GM19463 (cell line): ENCODE data around the gene KCNT1.

ENCODE experiments used
- ATAC-seq: cut with Tn5 transposase; IDR thresholded peaks from one replicate; pipeline ENCODE4 v1.9.1; 2021; ENCODE audit warnings: mild to moderate bottlenecking, moderate library complexity; ENCODE audit not compliant: unreplicated experiment

KCNT1 gene

DNA sequence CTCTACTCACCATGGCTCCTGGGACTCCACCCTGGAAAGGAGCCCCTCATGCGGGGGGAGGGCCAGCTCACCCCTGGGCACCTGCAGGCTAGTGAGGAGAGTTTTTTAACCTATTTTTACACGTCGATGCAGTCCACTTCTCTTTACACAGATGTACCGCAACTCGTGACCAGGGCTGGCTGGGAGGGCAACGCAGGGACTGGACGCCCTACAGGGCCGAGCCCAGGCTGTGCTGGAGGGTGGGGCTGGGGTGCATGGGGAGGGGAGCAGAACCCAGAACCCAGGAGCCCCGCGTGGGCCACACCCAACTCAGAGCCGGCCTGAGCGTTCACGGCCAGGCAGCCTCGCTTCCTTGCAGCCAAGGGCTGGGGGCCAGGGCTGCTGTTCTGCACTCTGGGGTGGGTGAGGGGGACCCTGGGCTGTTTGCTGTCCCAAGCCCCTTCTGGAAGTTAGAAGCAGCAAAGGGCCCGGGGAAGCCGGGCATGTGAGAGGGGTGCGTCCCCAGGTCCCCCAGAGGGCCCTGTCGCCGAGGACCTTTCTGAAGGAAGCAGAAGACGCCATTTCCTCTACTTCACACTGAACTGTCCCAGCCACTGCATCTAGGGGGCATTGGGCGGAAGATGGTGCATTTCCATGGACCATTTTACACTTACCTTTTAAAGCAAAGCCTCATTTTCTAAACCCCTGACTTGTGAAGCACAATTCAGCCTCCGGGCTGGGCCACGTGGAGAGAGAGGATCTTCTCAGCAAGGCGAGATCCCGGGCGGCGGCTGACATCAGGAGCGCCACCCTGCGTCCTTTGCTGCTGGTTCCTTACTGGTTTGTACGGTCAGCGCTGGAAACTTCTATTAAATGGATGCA lies 90.5 kb downstream of the KCNT1 start:
- no peak for ATAC-seq

DNA sequence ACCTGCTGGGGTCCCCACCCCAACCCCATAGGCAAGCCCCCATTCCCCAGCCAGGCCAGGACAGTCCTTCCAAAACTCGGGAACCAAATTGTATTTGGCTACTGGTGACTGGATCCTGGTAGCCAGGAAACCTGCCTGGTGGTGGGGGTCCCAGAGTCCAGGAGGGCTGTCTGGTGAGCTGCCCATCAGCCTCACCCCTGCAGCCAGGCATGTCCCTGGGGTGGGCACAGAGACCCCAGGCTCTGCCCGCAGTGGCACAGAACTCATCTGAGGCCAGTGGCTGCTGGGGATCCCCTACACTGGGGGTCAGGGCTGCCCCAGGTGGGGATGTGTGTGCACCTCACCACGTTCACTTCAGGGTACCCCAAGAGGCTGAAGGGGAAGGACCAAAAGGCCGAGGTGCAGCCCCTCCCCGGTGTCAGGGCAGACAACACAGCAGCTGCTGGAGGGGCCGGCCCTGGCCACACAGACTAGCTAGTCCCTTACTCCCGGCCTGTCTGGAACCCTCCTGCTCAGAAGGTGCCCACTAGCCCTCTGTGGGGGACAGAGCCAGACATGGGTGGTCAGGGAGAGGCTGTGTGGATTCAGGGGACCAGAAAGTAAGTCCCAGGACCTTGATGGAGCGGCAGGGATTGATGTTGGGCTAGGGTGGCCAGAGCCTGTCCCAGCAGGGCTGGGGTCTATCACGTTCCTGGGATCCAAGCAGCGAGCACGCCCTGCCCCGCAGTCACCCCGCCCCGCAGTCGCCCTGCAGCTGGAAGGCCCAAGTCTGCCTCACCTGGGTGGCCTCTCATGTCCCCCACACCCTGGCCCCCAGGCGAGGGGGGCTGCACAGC lies 91.5 kb downstream of the KCNT1 start:
- no peak for ATAC-seq

DNA sequence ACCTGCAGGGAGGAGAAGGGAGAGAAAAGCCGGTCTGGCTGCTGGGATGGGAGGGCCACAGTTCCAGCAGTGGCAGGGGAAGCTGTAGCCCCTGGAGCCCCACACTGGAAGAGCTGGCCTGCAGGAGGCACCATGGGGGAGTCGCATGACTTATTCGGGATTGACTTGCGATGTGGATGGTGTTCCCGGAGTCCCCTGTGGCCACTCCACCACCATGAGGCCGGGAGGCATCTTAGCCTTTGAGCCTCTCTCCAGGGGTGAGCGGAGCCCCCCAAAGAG lies 92.0 kb downstream of the KCNT1 start:
- no peak for ATAC-seq

DNA sequence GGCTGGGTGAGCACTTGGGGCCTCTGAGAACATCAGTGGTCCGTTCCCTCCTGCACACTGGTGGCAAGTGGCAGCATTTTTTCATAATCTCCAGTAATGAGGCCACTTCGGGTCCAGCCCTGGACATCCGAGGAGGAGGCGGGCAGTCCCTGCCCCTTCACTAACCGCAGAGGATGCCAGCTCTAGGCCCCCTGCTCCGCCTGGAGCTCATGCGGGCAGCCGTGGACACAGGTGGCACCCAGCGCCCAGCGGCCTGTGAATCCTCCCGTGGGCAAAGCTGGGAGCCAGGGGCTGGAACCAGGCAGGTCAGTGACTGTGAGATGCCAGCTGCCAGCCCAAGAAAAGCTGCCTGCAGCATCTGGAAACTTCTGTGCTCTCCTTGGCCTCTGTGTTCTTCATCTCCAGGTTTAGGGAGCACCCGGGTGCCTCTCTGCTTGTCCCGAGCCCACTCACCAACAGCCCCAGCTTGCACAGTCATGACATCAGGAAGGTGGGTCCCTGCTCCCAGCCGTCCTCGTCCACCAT lies 92.4 kb downstream of the KCNT1 start:
- ATAC-seq, result no peak

DNA sequence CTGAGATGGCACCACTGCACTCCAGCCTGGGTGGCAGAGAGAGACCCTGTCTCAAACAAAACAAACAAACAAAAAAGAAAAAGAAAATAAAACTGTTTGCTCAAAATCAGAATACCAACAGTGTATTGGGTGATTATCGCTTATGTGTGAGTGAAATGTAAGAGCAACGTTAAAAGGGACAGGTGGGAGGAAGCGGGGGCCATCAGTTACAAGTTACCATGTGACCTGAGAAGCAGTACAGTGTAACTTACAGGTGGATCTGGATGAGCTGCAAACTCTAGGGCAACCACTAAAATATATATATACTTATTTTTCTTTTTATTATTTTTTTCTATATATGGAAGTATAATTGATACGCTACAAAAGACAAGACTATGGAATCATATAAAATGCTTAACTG lies 93.4 kb downstream of the KCNT1 start:
- ATAC-seq, result no peak

DNA sequence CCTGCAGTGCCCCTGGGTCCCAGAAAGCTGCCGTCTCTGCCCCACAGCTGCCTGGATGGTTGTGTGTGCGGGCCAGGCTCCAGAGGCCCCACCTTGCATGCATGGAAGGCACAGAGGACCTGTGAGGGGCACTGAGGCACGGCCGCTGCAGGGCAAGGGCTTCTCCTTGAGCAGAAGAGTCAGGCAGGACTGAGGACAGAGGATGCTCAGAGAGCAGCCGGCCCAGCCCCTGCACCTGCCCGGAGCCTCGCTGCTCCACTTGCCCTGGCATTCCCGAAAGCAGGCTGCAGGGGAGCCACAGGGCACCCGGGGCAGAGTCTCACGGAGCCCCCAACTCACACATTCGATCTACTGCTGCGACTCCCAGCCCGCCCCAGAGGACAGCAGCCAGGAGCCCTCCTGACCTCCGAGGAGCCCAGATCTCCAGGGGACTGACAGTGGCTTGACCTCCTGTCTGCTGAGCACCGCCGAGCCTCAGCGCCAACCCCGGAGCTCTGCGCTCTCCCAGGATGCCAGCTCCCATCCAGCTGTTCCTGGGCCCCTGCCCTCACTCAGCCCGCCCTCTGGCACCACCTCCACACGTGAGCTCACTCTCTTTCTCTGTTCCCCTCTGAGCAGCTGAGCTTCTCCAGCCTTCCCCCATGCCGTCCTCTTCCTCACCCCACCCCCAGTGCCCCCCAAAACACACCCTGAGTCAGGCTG lies 95.0 kb downstream of the KCNT1 start:
- no peak for ATAC-seq

DNA sequence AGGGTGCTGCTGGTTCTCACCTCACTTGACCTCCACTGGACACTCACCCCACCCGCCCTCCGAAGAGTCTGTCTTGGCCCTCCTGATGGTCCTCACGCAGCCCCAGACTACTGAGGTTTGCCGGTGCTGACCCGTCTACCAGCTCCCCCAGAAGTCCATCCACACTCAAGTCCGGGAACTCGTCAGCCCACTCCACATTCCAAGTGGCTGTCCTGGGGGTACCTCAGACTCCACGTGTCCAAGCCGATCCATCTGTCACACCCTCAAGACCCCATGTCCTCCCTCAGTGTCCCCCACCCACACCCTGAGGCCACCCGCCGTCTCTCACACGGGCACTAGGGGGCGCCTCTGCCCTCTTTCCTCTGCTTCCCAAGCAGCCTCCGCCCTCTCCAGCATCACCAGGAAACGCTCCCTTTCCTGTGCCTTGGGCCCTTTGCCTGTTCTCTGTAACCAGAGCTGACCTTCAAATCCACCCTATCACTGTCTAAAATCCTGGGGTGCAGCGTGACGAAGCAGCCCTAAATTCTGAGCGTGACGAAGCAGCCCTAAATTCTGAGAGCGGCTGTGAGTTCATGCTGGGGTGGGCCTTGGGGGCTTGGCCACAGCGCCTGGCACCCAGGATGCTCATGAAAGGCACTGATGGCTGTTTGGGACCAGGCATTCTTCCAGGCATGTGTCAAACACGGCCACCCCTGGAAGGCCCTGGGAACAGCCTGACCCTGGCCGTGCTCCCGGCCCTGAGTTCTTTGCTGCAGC lies 95.7 kb downstream of the KCNT1 start:
- ATAC-seq, result no peak

DNA sequence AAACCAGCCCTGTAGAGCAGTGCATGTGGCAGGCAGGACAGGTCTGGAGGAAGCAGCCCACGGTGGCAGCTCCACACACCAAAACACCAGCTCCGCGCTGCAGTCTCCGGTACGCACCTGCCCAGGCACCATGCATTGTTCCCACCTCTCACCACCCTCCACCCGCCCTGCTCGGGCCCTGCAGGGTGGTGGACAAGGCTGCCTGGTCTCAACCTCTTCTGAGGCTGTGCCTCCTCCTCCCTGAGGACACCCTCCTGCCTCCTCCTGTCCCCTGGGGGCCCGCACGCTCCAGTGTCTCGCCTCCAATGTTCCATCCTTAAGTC lies 96.2 kb downstream of the KCNT1 start:
- ATAC-seq, result no peak

DNA sequence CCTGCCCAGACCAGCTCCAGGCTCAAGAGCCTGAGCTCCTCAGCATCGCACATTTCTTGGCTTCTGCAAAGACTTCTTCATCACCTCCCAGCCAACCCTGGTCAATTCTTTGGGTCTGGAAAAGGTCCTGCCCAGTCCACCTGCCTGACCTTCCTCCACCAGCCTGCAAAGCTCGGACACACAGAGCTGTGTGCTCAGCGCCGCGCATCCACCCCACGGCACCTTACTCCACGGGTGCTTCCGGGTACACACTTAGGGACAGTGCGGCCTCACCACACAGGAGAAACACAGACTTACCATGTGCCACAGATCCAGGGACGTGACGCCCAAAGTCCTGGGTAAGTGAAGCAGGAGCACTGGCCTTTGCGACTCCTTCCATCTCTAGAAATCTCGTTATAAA lies 97.3 kb downstream of the KCNT1 start:
- ATAC-seq, result no peak

DNA sequence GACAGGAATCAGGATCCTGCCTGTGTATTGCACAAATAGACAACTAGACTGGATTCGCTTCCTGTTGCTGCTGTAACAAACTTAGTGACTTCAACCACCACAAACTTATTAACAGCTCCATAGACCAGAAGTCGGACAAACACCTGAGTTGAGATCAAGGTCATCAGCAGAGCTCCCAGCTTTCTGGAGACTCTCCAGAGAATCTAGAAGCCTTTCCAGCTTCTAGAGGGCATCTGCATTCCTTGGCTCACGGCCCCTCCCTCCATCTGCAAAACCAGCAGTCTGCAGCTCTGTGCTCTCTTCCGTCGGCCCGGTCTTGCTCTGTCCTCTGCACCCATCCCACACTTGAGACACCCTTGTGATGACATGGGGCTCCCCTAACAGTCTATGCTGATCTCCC lies 99.1 kb downstream of the KCNT1 start:
- no peak for ATAC-seq

DNA sequence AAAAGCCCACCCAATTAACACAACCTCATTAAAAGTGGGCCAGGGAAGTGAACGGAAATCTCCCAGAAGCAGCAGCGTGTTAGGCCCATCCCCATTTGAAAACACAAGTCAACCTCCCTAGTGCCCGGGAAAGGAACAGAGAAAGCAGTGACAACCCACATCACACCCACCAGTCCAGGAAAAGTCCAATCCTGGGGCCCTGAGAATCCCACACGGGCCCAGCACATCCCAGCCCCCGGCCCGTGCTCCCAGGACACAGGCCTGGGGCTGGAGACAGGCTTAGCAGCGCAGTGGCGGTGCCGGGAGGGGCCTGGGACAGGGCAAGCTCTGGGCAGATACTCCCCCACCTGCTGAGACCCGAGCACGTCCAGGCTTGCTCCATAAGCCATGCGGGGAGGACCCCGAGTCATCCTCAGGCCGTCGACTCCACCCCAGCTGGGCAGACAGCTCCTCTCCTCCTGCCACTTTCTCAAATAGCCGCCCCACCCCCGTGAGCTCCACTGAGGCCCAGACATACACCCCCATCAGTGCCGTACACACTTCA lies 101.0 kb downstream of the KCNT1 start:
- no peak for ATAC-seq

DNA sequence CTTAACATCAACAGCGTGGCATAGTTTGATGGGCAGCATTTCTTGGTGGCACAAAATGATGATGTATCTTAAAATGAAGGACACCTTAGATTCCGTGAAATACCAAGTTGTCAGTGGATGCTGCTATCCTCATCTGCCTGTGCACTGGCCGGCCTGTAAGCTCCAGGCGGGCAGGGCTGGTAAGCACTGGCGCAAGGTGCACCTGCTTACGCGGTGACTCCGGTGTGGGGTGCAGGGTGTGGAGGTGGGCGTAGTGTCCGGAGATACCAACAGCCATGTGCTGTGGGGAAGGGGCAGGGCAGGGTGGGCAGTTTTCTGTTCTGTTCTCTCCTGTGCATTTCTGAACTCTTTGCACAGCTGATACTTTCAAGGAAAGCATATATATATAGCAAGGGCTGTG lies 101.5 kb downstream of the KCNT1 start:
- ATAC-seq, result no peak

DNA sequence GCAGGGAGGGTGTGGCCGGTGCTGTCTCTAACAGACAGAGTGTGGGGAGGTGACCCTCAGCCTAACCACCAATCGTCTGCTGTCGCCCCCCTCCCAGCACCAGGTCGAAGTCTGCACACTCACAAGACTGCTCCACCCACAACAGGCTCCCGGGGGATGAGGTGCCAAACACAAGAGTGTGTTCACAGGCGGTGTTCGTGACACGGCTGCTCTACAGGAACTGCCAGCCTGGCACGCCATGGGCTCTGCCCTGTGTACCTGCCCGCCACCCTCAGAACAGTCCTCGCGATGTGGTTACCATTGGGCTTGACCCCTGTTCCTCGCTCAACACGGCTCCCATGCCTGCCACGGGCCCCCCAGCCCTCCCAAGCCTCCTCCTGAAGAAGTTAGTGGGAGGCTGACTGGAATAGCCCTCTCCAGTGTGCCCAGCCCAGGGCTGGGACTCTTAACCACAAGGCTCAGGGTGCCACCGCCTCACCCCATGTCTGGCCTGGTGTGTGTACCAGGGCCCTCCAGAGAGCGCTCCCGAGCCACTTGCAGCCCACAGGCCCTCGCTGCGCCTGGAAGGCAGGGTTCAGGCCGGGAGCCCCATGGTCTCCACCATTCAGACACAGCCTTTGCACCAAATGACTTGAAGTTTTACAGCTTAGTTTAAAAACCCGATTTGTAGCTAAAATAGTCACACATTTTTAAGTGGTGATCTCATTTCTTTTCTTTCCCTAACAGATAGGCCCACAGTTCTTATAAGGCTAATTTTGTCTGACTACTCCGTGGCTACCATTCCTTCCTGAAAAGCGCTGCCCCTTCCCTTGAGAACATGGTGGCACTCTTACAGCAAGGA lies 102.8 kb downstream of the KCNT1 start:
- no peak for ATAC-seq

DNA sequence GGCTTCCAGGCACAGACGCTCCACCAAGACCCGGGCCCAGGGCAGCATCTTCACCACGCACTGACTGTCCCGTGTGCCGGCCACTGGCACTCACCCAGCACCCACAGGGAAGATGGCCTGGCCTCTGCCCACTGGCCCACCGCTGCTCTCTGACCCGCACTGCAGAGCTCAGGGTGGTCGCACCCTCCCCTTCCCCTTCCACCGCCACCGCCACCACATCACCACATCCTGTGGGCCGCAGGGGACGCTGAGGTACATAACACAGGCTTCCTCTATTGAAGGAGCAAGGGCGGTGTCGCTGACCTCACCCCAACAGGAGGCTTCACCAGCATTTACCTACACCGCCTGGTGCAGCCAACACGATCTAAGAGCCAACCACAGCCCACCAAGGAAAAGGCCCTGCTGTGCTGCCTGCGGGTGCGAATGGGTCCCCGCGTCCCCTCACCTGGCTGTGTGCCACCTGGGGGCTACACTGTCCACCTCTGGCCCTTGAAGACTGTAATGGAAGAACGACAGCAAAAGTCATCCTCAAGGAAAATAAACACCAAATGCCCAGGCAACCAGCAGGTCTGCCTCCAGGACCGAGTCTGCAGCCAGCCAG lies 103.5 kb downstream of the KCNT1 start:
- no peak for ATAC-seq

DNA sequence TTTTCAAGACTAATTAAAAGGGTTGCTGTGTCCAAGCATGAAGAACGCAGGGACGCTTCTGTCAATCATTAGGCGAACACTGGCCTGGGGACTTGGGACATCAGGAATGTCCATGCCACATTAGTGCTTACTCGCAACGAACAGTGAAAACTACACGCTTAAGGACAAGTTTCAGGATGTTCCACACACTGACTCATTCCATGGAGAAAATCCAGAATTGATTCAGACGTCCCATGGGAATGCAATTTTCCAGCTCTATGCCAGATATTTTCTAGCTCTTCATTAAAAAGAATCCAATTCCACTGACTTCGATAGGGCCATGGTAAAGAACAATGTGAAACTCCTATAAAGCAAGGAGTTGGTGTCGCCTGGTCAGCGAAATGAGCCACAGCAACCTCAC lies 107.2 kb downstream of the KCNT1 start:
- no peak for ATAC-seq

DNA sequence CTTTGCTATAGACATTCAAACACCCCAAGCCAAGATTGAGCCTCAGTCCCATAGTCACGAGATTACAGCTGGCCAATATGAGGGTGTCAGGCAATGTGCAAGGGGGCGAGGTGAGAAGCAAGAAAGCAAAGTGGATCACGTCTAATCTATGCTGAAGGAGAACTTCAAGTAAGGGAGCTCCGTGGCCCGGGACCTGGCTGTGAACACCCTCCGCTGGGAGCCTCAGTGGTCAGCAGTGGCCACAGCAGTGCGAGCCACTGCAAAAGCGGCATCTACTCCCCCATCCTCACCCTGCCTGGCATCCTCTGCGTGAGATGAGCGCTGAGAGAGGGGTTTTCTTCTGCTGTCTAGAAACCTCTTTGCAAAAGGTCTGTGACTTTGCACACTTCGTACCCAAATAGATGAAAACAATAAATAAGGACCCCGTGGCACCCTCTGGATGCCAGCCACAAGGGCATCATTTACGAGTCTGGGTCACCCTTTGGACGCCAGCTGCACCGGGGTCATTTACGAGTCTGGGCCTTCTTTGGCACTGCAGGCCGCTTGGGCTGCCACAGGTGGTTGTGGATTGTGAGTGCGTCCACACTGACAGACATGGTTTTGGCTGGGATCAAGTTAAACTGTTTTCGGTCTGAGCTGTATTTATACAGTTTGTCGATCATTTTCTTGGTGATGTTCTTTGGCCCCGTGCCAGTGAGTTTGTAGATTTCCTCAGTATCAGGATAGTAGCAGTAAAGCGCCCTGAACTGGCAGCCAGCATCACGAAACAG lies 109.0 kb downstream of the KCNT1 start:
- ATAC-seq, result no peak

DNA sequence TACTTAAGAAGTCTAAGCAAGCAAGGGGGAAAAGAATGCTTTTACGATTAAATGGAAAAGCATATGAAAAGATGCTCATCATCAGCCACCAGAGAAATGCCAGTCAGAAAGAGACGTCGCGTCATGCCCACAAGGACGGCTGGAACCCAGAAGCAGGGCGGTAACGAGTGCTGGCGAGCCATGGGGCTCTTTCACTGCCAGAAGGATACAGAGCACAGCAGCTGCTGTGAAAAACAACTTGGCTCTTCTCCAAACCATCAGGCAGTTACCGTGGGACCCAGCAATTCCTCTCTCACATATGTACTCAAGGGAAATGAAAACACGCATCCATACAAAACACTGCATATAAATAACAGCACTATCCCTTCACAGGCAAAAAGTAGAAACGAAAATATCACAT lies 109.8 kb downstream of the KCNT1 start:
- no peak for ATAC-seq

DNA sequence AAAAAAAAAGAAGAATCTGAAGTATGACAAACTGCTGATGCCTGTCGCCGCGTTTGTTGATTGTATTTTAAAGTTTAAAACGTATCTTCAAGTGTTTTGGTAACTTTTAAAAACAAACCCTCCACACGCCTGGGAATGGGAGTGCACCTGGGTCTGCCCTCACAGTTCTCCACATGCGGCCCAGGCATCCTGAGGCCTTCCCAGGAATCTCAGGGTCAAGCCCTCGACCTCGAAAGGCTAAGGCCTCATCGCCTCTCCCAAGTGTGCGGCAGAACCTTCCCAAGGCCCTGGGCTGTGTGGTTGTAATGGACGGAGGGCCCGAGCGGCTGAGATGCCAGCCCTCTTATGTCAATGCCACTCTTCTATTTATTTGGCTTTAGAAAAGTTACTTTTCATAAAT lies 111.0 kb downstream of the KCNT1 start:
- ATAC-seq, result no peak
